ENCODE measurements around the gene UBE2D2. TPM values are rescaled to one million over a fixed set of nuclear protein-coding genes. Genes with fewer than 3 reads are reported as not detected.
"Not testable (repeated sequence)": the region's sequence is repeated elsewhere in the genome, so short reads cannot be mapped to it uniquely, and the experiment has no call there.

The UBE2D2 gene
- total RNA-seq, 4 donors from 2014 or later = 86.9 to 104 (median 91.5) TPM

DNA sequence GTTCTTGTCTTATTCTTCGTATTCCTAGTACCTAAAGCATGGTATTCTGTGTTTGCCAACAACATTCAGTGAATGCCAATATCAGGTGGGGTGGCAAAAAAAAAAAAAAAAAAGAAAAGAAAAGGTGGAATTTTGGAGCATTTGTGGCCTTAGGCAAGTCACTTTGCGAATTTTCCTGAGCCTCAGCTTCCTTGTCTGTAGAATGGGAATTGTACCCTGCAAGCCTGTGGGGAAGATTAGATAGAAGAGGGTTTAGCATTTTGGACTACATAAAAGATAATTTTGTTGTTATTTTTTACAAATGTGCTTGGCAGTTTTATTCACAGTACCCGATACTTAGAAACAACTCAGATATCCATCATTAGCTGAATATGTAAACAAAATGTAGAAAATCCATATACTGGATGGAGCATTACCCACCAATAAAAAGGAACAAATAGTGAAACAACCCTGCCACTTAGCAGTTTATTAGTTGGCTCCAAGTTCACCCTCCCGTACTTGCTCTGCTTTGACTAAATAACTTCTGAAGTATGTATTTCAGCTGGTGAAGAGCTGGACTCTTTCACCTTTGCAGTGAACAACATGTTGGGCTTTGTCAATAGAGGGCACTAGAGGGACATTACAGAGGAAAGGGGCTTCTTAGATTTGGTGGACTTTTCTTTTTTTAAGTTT is 13.6 kb downstream of the UBE2D2 start:
- DNase-seq (ENCODE audit: extremely low spot score) = no peak
- no peak for TF ChIP-seq POLR2AphosphoS5 (IDR thresholded peaks at IDR 0.05)
- TF ChIP-seq, protein P1, sequence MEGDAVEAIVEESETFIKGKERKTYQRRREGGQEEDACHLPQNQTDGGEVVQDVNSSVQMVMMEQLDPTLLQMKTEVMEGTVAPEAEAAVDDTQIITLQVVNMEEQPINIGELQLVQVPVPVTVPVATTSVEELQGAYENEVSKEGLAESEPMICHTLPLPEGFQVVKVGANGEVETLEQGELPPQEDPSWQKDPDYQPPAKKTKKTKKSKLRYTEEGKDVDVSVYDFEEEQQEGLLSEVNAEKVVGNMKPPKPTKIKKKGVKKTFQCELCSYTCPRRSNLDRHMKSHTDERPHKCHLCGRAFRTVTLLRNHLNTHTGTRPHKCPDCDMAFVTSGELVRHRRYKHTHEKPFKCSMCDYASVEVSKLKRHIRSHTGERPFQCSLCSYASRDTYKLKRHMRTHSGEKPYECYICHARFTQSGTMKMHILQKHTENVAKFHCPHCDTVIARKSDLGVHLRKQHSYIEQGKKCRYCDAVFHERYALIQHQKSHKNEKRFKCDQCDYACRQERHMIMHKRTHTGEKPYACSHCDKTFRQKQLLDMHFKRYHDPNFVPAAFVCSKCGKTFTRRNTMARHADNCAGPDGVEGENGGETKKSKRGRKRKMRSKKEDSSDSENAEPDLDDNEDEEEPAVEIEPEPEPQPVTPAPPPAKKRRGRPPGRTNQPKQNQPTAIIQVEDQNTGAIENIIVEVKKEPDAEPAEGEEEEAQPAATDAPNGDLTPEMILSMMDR (IDR thresholded peaks at IDR 0.05) = peak; percentile 50 to 59 (median 59)
- WGBS = 63% methylated on average over 4 of the region's 4 CpGs
- Histone ChIP-seq H3K27ac (replicated peaks in 1 of 4) (no peak overlapping the region), H3K4me3 (no peak overlapping the region), H3K9me3 (no peaks in the 10 kb centered on the region), H3K36me3 (peaks cover 0 to 14% (median 5%) of the 10 kb centered on the region in 4 donors), H3K4me1 (peaks cover 55 to 96% (median 85%) of the 10 kb centered on the region in 4 donors), H3K27me3 (no peaks in the 10 kb centered on the region)
- intact Hi-C loops (cut with DNase I) = no loop called here

DNA sequence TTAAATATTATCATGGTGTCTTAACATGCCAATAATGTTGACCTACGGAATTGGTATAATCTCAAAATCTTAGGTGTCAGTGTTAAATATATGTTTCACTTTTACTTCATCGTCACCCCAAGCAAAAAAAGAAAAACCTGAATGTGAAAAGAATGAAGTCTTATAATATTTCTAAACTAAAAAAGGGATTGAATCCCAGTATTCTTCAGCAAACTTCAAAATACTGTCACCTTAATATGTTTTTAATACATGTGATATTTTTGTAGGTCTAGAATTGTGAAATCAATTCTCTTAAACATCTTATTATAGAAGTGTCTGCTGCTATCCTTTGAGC is 14.1 kb downstream of the UBE2D2 start:
- Histone ChIP-seq H3K36me3 (peaks cover 0 to 9% (median 4%) of the 10 kb centered on the region in 4 donors), H3K27ac (replicated peaks in 1 of 4) (no peak overlapping the region), H3K4me1 (peaks cover 55 to 96% (median 83%) of the 10 kb centered on the region in 4 donors), H3K9me3 (no peaks in the 10 kb centered on the region), H3K4me3 (no peak overlapping the region), H3K27me3 (no peaks in the 10 kb centered on the region)
- TF ChIP-seq POLR2A (IDR thresholded peaks at IDR 0.05; ENCODE audit: low read depth) (no peak), POLR2AphosphoS5 (IDR thresholded peaks at IDR 0.05) (no peak), EP300 (IDR thresholded peaks at IDR 0.05) (no peak)
- TF ChIP-seq, protein P1 (IDR thresholded peaks at IDR 0.05) = no peak
- WGBS = 67% methylated on average over 2 of the region's 2 CpGs
- DNase-seq (ENCODE audit: extremely low spot score) = no peak
- intact Hi-C loops (cut with DNase I) = no loop called here

DNA sequence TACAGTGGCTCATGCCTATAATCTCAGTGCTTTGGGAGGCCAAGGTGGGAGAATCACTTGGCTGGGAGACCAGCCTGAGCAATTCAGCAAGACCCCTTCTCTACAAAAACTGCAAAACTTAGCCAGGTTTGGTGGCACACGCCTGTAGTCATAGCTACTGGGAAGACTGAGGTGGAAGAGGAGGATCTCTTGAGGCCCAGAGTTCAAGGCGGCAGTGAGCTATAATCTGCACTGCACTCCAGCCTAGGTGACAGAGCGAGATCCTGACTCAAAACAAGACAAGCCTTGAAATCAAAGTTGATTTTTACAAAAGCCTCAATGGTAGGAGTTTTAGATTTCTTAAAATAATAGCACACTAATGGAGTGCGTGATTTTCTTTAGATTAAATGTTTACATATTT is 14.6 kb downstream of the UBE2D2 start:
- Histone ChIP-seq H3K4me1 (peaks cover 54 to 96% (median 82%) of the 10 kb centered on the region in 4 donors), H3K36me3 (peaks cover 0 to 5% (median 2%) of the 10 kb centered on the region in 4 donors), H3K9me3 (no peaks in the 10 kb centered on the region), H3K27ac (replicated peaks in 1 of 4) (no peak overlapping the region), H3K27me3 (no peaks in the 10 kb centered on the region), H3K4me3 (no peak overlapping the region)
- WGBS = 73% methylated on average over 4 of the region's 4 CpGs
- DNase-seq (ENCODE audit: extremely low spot score) = no peak
- intact Hi-C loops (cut with DNase I) = no loop called here
- TF ChIP-seq, protein P1 (IDR thresholded peaks at IDR 0.05) = no peak
- TF ChIP-seq EP300 (IDR thresholded peaks at IDR 0.05) (no peak), POLR2AphosphoS5 (IDR thresholded peaks at IDR 0.05) (no peak), POLR2A (IDR thresholded peaks at IDR 0.05; ENCODE audit: low read depth) (no peak)

DNA sequence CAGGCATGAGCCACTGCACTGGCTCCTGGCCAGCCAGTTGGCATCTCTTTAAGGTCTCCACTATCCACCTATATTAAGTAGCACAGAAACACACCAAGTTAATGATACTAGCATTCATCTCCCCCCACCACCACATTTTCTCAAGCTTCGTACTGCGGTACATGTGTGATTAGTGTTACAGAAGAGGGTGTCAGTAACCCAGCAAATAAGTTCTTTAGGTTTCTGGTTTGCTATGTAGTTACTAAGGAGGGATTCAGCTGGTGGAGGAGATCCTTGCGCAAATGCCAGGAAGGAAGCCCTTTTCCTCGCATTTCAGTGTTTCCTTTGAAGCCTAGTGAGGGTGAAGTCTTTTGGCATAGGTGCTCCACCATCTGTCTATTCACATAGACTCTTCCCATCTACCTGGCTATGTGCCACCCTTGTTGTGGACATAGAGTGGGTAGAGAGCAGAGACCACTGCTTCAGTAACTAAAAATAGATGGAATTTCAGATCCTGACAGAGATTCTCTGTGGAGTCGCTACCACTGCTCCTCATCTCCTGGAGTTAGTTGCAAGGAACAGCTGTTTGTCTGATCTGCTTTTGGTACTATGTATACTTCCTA is 16.7 kb downstream of the UBE2D2 start:
- Histone ChIP-seq H3K36me3 (peaks cover 0 to 2% (median 0%) of the 10 kb centered on the region in 4 donors), H3K27me3 (no peaks in the 10 kb centered on the region), H3K4me3 (no peak overlapping the region), H3K9me3 (no peaks in the 10 kb centered on the region), H3K27ac (replicated peaks in 1 of 4) (no peak overlapping the region), H3K4me1 (peaks cover 34 to 76% (median 62%) of the 10 kb centered on the region in 4 donors)
- intact Hi-C loops (cut with DNase I) = no loop called here
- no peak for TF ChIP-seq POLR2AphosphoS5 (IDR thresholded peaks at IDR 0.05)
- no peak for DNase-seq (ENCODE audit: extremely low spot score)
- 64% methylated on average over 5 of the region's 5 CpGs for WGBS

DNA sequence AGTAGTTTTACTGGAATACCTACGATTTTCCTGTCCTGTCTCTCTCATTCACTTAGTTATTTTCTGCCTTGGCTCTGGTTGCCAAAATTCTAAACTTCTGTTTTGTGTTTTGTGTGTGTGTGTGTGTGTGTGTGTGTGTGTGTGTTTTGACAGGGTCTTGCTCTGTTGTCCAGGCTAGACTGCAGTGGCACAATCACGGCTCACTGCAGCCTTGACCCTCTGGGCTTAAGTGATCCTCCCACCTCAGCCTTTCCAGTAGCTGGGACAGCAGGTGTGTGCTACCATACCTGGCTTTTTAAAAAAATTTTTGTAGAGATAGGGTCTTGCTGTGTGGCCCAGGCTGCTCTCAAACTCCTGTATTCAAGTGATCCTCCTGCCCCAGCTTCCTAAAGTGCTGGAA is 17.2 kb downstream of the UBE2D2 start:
- Histone ChIP-seq H3K4me3 (no peak overlapping the region), H3K4me1 (peaks cover 34 to 74% (median 58%) of the 10 kb centered on the region in 4 donors), H3K27ac (replicated peaks in 1 of 4) (no peak overlapping the region), H3K27me3 (no peaks in the 10 kb centered on the region), H3K9me3 (no peaks in the 10 kb centered on the region), H3K36me3 (no peaks in the 10 kb centered on the region)
- no peak for TF ChIP-seq POLR2A (IDR thresholded peaks at IDR 0.05; ENCODE audit: low read depth)
- TF ChIP-seq EP300 (IDR thresholded peaks at IDR 0.05) = no peak
- no peak for TF ChIP-seq POLR2AphosphoS5 (IDR thresholded peaks at IDR 0.05)
- TF ChIP-seq, protein P1 (IDR thresholded peaks at IDR 0.05) = no peak
- WGBS = 54% methylated on average over 2 of the region's 2 CpGs
- DNase-seq (ENCODE audit: extremely low spot score) = no peak
- intact Hi-C loops (cut with DNase I) = no loop called here

DNA sequence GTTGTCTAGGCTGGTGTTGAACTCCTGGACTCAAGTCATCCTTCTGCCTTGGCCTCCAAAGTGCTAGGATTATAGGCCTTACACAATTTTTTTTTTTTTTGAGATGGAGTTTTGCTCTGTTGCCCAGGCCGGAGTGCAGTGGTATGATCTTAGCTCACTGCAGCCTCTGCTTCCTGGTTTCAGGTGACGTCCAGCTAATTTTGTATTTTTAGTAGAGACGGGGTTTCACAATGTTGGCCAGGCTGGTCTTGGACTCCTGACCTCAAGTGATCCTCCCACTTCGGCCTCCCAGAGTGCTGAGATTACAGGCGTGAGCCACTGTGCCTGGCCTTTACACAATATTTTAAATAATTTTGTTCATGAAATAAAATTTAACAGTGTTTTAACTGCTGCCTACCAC is 21.0 kb downstream of the UBE2D2 start:
- H3K4me3 ChIP-seq; H3K27me3 ChIP-seq; H3K27ac ChIP-seq (replicated peaks in 1 of 4); H3K9me3 ChIP-seq; DNase-seq (ENCODE audit: extremely low spot score); intact Hi-C loops (cut with DNase I): not testable (repeated sequence)
- 91% methylated on average over 5 of the region's 5 CpGs for WGBS
- Histone ChIP-seq H3K4me1 (peaks cover 19 to 59% (median 33%) of the 10 kb centered on the region in 4 donors), H3K36me3 (peaks cover 0 to 11% (median 0%) of the 10 kb centered on the region in 4 donors)

Data from esophagus muscularis mucosa (tissue), 4 donors.